ENCODE data around the gene GTF2F2.
A peak's percentile ranks its signal among the peaks of the same experiment; 100 is the strongest.

GTF2F2 gene

GRCh38 chr13:45086484-45086883 is 33.8 kb upstream of the GTF2F2 start:
- TF ChIP-seq CTCF (IDR thresholded peaks at IDR 0.05; ENCODE audit: low read depth, low read length): no peak
- DNase-seq (ENCODE audit: low read depth in 2 of 2): peak; percentile 6 to 53
- no peak overlapping the region for H3K4me3 ChIP-seq (replicated peaks in 1 of 2; ENCODE audit: low read depth in 2 of 2, low read length in 2 of 2)

- TF ChIP-seq CTCF (IDR thresholded peaks at IDR 0.05; ENCODE audit: low read depth, low read length): no peak
- DNase-seq (ENCODE audit: low read depth in 2 of 2): peak in 1 of 2 donors; percentile 13
- no peak overlapping the region for H3K4me3 ChIP-seq (replicated peaks in 1 of 2; ENCODE audit: low read depth in 2 of 2, low read length in 2 of 2)
Observed at GRCh38 chr13:45092663-45093062, 27.6 kb upstream of the GTF2F2 start.

- no peak for TF ChIP-seq CTCF (IDR thresholded peaks at IDR 0.05; ENCODE audit: low read depth, low read length)
- no peak overlapping the region for H3K4me3 ChIP-seq (replicated peaks in 1 of 2; ENCODE audit: low read depth in 2 of 2, low read length in 2 of 2)
- no peak for DNase-seq (ENCODE audit: low read depth in 2 of 2)
Observed at GRCh38 chr13:45100573-45101262, 19.6 kb upstream of the GTF2F2 start.

- DNase-seq (ENCODE audit: low read depth in 2 of 2): no peak
- TF ChIP-seq CTCF (IDR thresholded peaks at IDR 0.05; ENCODE audit: low read depth, low read length): no peak
- no peak overlapping the region for H3K4me3 ChIP-seq (replicated peaks in 1 of 2; ENCODE audit: low read depth in 2 of 2, low read length in 2 of 2)
Observed at GRCh38 chr13:45101327-45102018, 18.8 kb upstream of the GTF2F2 start.

- no peak for TF ChIP-seq CTCF (IDR thresholded peaks at IDR 0.05; ENCODE audit: low read depth, low read length)
- H3K4me3 ChIP-seq (replicated peaks in 1 of 2; ENCODE audit: low read depth in 2 of 2, low read length in 2 of 2): no peak overlapping the region
- DNase-seq (ENCODE audit: low read depth in 2 of 2): no peak
Observed at GRCh38 chr13:45102136-45102507, 18.2 kb upstream of the GTF2F2 start.

GRCh38 chr13:45103449-45103848 is 16.9 kb upstream of the GTF2F2 start:
- no peak overlapping the region for H3K4me3 ChIP-seq (replicated peaks in 1 of 2; ENCODE audit: low read depth in 2 of 2, low read length in 2 of 2)
- DNase-seq (ENCODE audit: low read depth in 2 of 2): no peak
- TF ChIP-seq CTCF (IDR thresholded peaks at IDR 0.05; ENCODE audit: low read depth, low read length): no peak
